Endothelial cell of hepatic sinusoid (primary cell): ENCODE data around the gene ZIC5.

ENCODE experiments used
- in situ Hi-C: cut with HindIII; loops from 2 replicates; pipeline ENCODE4 v1.10.0; 2017; ENCODE audit warnings: low sequenced_read_pairs

ZIC5 gene

GRCh38 chr13:99977334-99977911 lies 5.9 kb upstream of the ZIC5 start:
- in situ Hi-C loops: no loop called here

GRCh38 chr13:99976575-99976974 lies 5.0 kb upstream of the ZIC5 start:
- in situ Hi-C loops: no loop called here

- in situ Hi-C loops: no loop called here
These were observed 4.1 kb upstream of the ZIC5 start for GRCh38 chr13:99975626-99976025.

GRCh38 chr13:99974939-99975561 lies 3.5 kb upstream of the ZIC5 start:
- in situ Hi-C loops: no loop called here

GRCh38 chr13:99974296-99974938 lies 2.9 kb upstream of the ZIC5 start:
- in situ Hi-C loops: no loop called here

GRCh38 chr13:99973808-99974185 lies 2.2 kb upstream of the ZIC5 start:
- in situ Hi-C loops: no loop called here

- in situ Hi-C loops: no loop called here
These were observed 1.7 kb upstream of the ZIC5 start for GRCh38 chr13:99973163-99973807.

GRCh38 chr13:99972190-99972731 lies 694 bp upstream of the ZIC5 start:
- in situ Hi-C loops: no loop called here

- in situ Hi-C loops: no loop called here
These were observed 654 bp downstream of the ZIC5 start for GRCh38 chr13:99970651-99971575.

- in situ Hi-C loops: no loop called here
These were observed 1.5 kb downstream of the ZIC5 start for GRCh38 chr13:99969919-99970650.

- in situ Hi-C loops: no loop called here
These were observed 2.1 kb downstream of the ZIC5 start for GRCh38 chr13:99969453-99969918.

GRCh38 chr13:99968521-99969452 lies 2.8 kb downstream of the ZIC5 start:
- in situ Hi-C loops: no loop called here

- in situ Hi-C loops: no loop called here
These were observed 3.6 kb downstream of the ZIC5 start for GRCh38 chr13:99967869-99968520.

GRCh38 chr13:99967498-99967868 lies 4.1 kb downstream of the ZIC5 start:
- in situ Hi-C loops: no loop called here

- in situ Hi-C loops: no loop called here
These were observed 5.3 kb downstream of the ZIC5 start for GRCh38 chr13:99966064-99966805.

GRCh38 chr13:99965329-99966000 lies 6.1 kb downstream of the ZIC5 start:
- in situ Hi-C loops: no loop called here

GRCh38 chr13:99963816-99964339 lies 7.7 kb downstream of the ZIC5 start:
- in situ Hi-C loops: loop anchor here (5.0 kb wide), 1 partner anchor 33 kb away; no protein-coding TSS in a partner anchor
